Endothelial cell of umbilical vein (primary cell): ENCODE measurements around the gene SH3PXD2B. TPM values are rescaled to one million over a fixed set of nuclear protein-coding genes. Genes with fewer than 3 reads are reported as not detected.

Source experiments
- BruUV-seq: library from RNA; stranded (reverse); fragments of 400-500 nt; replicated peaks from 2 replicates; lab custom pipeline; 2021; lab: Mats Ljungman, UMichigan
- CTCF ChIA-PET: fragments of 300-600, 350-600 bp; sonication (Branson Sonifier 250); formaldehyde crosslinking; loops from one replicate; lab custom pipeline; 2021; ENCODE audit warnings: antibody characterized with exemption, inconsistent platforms; lab: Charles Lee
- POLR2A ChIA-PET: fragments of 300-600, 350-600 bp; sonication (Branson Sonifier 250); formaldehyde crosslinking; loops from one replicate; lab custom pipeline; 2021; ENCODE audit warnings: antibody characterized with exemption, inconsistent platforms; lab: Charles Lee
- DNase-seq: peaks from one replicate; pipeline ENCODE4 v3.0.0-alpha.2; 2011; ENCODE audit warnings: low read depth, low spot score
- FAIRE-seq: peaks from 2 replicates; lab custom pipeline; 2011; peaks lifted over from hg19 to GRCh38; lab: Jason Lieb, UNC
- H2AFZ ChIP-seq: 2 replicates; pipeline ENCODE4 v1.6.0; 2012; ENCODE audit warnings: low read depth, low read length, control low read depth, inconsistent platforms
- H3K27ac ChIP-seq: 2 replicates; pipeline ENCODE4 v1.5.1; 2011; ENCODE audit warnings: low read depth, mild to moderate bottlenecking, control low read depth, low read length, moderate library complexity; ENCODE audit not compliant: insufficient read depth
- H3K27me3 ChIP-seq, 2 experiments: 2 replicates each; pipeline versions ENCODE4 v1.6.0 to v1.6.1; 2011; ENCODE audit warnings: low read length in 2 of 2, mixed read lengths in 1 of 2; ENCODE audit not compliant: control insufficient read depth in 2 of 2, insufficient read depth in 2 of 2
- H3K36me3 ChIP-seq, 2 experiments: 2 replicates in 1 of 2; 3 replicates in 1 of 2; pipeline ENCODE4 v1.5.1; 2011; ENCODE audit warnings: low read length in 2 of 2, mild to moderate bottlenecking in 1 of 2, moderate library complexity in 1 of 2; ENCODE audit not compliant: control insufficient read depth in 2 of 2, insufficient read depth in 2 of 2; ENCODE audit errors: extremely low read depth in 1 of 2
- H3K4me1 ChIP-seq: 3 replicates; pipeline ENCODE4 v1.5.1; 2011; ENCODE audit warnings: mild to moderate bottlenecking, low read length; ENCODE audit not compliant: control insufficient read depth, insufficient read depth; ENCODE audit errors: extremely low read depth
- H3K4me2 ChIP-seq: 2 replicates; pipeline ENCODE4 v1.6.1; 2011; ENCODE audit warnings: low read length, control low read depth, mixed read lengths; ENCODE audit not compliant: insufficient read depth
- H3K4me3 ChIP-seq, 3 experiments: fragments of 200-600 bp in 1 of 3; sonication (generic), shearing (Covaris generic) in 1 of 3; replicated peaks in 1 of 3; 2 replicates each; pipeline ENCODE4 v1.5.1; 2011 to 2016; ENCODE audit warnings: control low read depth in 3 of 3, low read length in 3 of 3, mild to moderate bottlenecking in 2 of 3, inconsistent platforms in 1 of 3, low read depth in 1 of 3, moderate library complexity in 1 of 3; ENCODE audit not compliant: insufficient read depth in 1 of 3
- H3K79me2 ChIP-seq: 2 replicates; pipeline ENCODE4 v1.6.0; 2012; ENCODE audit warnings: low read length, inconsistent platforms; ENCODE audit not compliant: control insufficient read depth, insufficient read depth
- H3K9ac ChIP-seq: replicated peaks from 2 replicates; pipeline ENCODE3; 2011; ENCODE audit warnings: low read length, control low read depth; ENCODE audit not compliant: insufficient read depth; ENCODE audit errors: extremely low read depth
- H3K9me1 ChIP-seq: replicated peaks from 3 replicates; pipeline ENCODE4 v1.6.0; 2011; ENCODE audit warnings: mild to moderate bottlenecking, low read length; ENCODE audit not compliant: control insufficient read depth, insufficient read depth; ENCODE audit errors: extremely low read depth
- H3K9me3 ChIP-seq: replicated peaks from 2 replicates; pipeline ENCODE4 v1.5.1; 2012; ENCODE audit warnings: low read length, inconsistent platforms; ENCODE audit not compliant: control insufficient read depth, insufficient read depth
- H4K20me1 ChIP-seq: replicated peaks from 2 replicates; pipeline ENCODE3; 2011; ENCODE audit warnings: mild to moderate bottlenecking, low read length; ENCODE audit not compliant: control insufficient read depth, insufficient read depth; ENCODE audit errors: extremely low read depth
- CTCF ChIP-seq, 2 donors: IDR thresholded peaks; 1 replicate in 1 of 2; 2 replicates in 1 of 2; pipeline ENCODE4 v1.5.1; 2011; ENCODE audit warnings: low read length in 2 of 2, mild to moderate bottlenecking in 2 of 2, moderate library complexity in 2 of 2, control low read depth in 1 of 2, inconsistent platforms in 1 of 2, low read depth in 1 of 2; ENCODE audit not compliant: insufficient read depth in 1 of 2; ENCODE audit errors: extremely low read depth in 1 of 2
- JUN ChIP-seq: IDR thresholded peaks from 2 replicates; pipeline ENCODE4 v1.6.1; 2011; ENCODE audit warnings: borderline replicate concordance, low read depth; ENCODE audit not compliant: insufficient read length, insufficient read depth
- MAX ChIP-seq: IDR thresholded peaks from 2 replicates; pipeline ENCODE4 v1.6.1; 2011; ENCODE audit not compliant: insufficient read depth, insufficient read length
- MYC ChIP-seq: IDR thresholded peaks from one replicate; pipeline ENCODE4 v1.6.1; 2011; ENCODE audit warnings: mild to moderate bottlenecking, low read depth, low read length
- POLR2A ChIP-seq: IDR thresholded peaks from 2 replicates; pipeline ENCODE4 v1.6.1; 2012; ENCODE audit warnings: low read depth, mild to moderate bottlenecking, control low read depth, low read length
- POLR2AphosphoS5 ChIP-seq: IDR thresholded peaks from 2 replicates; pipeline ENCODE4 v1.6.1; 2012; ENCODE audit warnings: low read depth, mild to moderate bottlenecking, control low read depth, low read length, moderate library complexity; ENCODE audit not compliant: insufficient read depth
- dilution Hi-C: fragments of 300-500 bp; cut with MboI; formaldehyde crosslinking; loops from one replicate; pipeline ENCODE4 v1.15.0; 2019; ENCODE audit warnings: low sequenced_read_pairs; ENCODE audit not compliant: extremely low pct_ligation_motif_present
- intact Hi-C: fragments of 100-400 bp; cut with micrococcal nuclease; formaldehyde crosslinking; loops from one replicate; pipeline ENCODE4 v1.10.0; 2022
- polyA plus RNA-seq, 4 experiments: library from polyadenylated mRNA; depleted of rRNA in 3 of 4; stranded (reverse) in 3 of 4; unstranded in 1 of 4; fragments of >200 nt; gene quantifications; 2 replicates each; pipeline versions ENCODE4 v1.2.1 to v1.2.3, GENCODE V29; 2011 to 2012; ENCODE audit warnings: missing spikeins in 1 of 4
- total RNA-seq: library from RNA; stranded (reverse); gene quantifications from 2 replicates; pipeline ENCODE4 v1.2.3, GENCODE V29; 2021

The SH3PXD2B gene
- total and polyA plus RNA-seq, 2 donors (not counting 3 experiments of a cell fraction or from before 2014, with no cell fraction given): 23.5 to 66.3 TPM

DNA sequence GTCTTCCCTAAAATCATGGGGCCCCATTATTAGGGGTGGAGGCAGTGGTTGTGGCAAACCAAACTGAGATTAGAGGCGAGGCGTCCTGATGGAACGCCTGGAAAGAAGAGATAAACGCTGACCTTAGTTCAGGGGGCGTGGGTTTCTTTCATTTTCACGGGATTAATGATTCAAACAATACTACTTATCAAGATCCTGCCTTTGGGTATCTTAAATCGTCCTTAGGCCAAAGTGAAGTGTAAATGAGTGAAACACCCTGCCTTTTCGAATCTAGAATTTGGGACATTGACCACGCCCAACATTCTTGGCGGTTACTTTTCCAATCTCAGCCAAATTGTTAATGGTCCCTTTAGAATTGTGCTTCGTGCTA lies 169.7 kb downstream of the SH3PXD2B start:
- H3K36me3 ChIP-seq: no peaks in the 10 kb centered on the region
- peaks cover 37% of the 10 kb centered on the region for H3K79me2 ChIP-seq
- H3K4me2 ChIP-seq: peak overlapping the region; percentile 92
- peak overlapping the region; percentile 67 to 92 (median 68) for H3K4me3 ChIP-seq
- FAIRE-seq: no peak
- H4K20me1 ChIP-seq: no peaks in the 10 kb centered on the region
- H3K27me3 ChIP-seq: no peaks in the 10 kb centered on the region
- peak; percentile 25 for DNase-seq
- TF ChIP-seq CTCF (IDR thresholded peaks at IDR 0.05; ENCODE audit: extremely low read depth in 1 of 2, insufficient read depth in 1 of 2, low read depth in 1 of 2, low read length in 2 of 2) (no peak), POLR2A (peak; percentile 44), JUN (no peak), MYC (no peak), POLR2AphosphoS5 (no peak), MAX (no peak)
- intact Hi-C loops (loop anchor here (1.0 to 5.0 kb wide), 4 partner anchors 96 to 867 kb away; partner anchors contain the start of genes FBXW11, FGF18, SH3PXD2B and STK10), dilution Hi-C loops (no loop called here)
- peak overlapping the region; percentile 50 for H3K27ac ChIP-seq
- H3K9me1 ChIP-seq: no peaks in the 10 kb centered on the region
- BruUV-seq: no TSS peak
- H3K4me1 ChIP-seq: peaks cover 21% of the 10 kb centered on the region
- ChIA-PET CTCF (interaction anchor here (1.3 kb wide), 1 partner anchor 9 kb away, joined by 5 read pairs; no protein-coding TSS in a partner anchor), POLR2A (no interaction called here)
- H3K9ac ChIP-seq: peak overlapping the region; percentile 75
- peak overlapping the region; percentile 99 for H2AFZ ChIP-seq
- H3K9me3 ChIP-seq: no peaks in the 10 kb centered on the region
